Heart left ventricle (tissue), 13 donors: ENCODE measurements around the gene ENAM.

Source experiments
- CTCF ChIP-seq, 12 donors: fragments of 200-600 bp; sonication (generic) in 4 of 12; IDR thresholded peaks; one replicate each; pipeline versions ENCODE4 v1.5.0 to v1.8.0; 2018 to 2022; ENCODE audit warnings: antibody characterized with exemption in 12 of 12, mild to moderate bottlenecking in 5 of 12
- POLR2A ChIP-seq, 2 donors: fragments of 450-650 bp; IDR thresholded peaks; one replicate each; pipeline ENCODE4 v1.6.1; 2017; ENCODE audit warnings: antibody characterized with exemption in 2 of 2, mild to moderate bottlenecking in 2 of 2, moderate library complexity in 2 of 2
- donor health status: ischemic (EF 13 %, LVEDD 7.1; RV severe dilation, severe dysfunction).
- donor health status: DM: no; HTN: yes; CAD: no.
- donor health status: DM: no; HTN: no; CAD: no.
- donor health status: ischemic (EF 25% LVEDD 6.9; RV normal size, moderate dysfunction).
- donor health status: ischemic (EF 25% LVEDD 5.7; RV mildly dilated, moderate dysfunction).
- donor health status: ischemic (EF 35%, LVEDD 5.7; RV mildly dilated, moderate dysfunction).
- donor health status: nonischemic (EF 11% LVEDD 7.7; RV severe dilation, severe dysfunction).
- donor health status: DM: yes; HTN: yes; CAD: no.
- donor health status: PGD.
- donor health status: ischemic (EF 29% LVEDD 5.4; RV normal size, mild dysfunction).
- donor health status: nonischemic (EF 23%, LVEDD 6.1; RV moderate dilation, normal function).

GRCh38 chr4:70632028-70632427 is 3.5 kb downstream of the ENAM start:
- TF ChIP-seq CTCF (IDR thresholded peaks at IDR 0.05) = no peak
- no peak for TF ChIP-seq POLR2A (IDR thresholded peaks at IDR 0.05)
